Testis (tissue), 3 donors: Measurements from ENCODE around the gene DTNB. TPM values are rescaled to one million over a fixed set of nuclear protein-coding genes. Genes with fewer than 3 reads are reported as not detected.

Source experiments
- DNase-seq: peaks from one replicate; pipeline ENCODE4 v3.0.0-alpha.2; 2019
- H3K27ac ChIP-seq, 2 donors: fragments of 200-600 bp; sonication (generic); one replicate each; pipeline ENCODE4 v1.5.1; 2019
- H3K27me3 ChIP-seq: fragments of 200-600 bp; sonication (generic); one replicate; pipeline ENCODE4 v1.5.1; 2019
- H3K36me3 ChIP-seq: fragments of 200-600 bp; sonication (generic); one replicate; pipeline ENCODE4 v1.5.1; 2017; ENCODE audit warnings: low read depth; ENCODE audit errors: missing control alignments
- H3K4me1 ChIP-seq: fragments of 200-600 bp; sonication (generic); one replicate; pipeline ENCODE4 v1.5.1; 2019
- H3K4me3 ChIP-seq, 2 donors: fragments of 200-600 bp; sonication (generic); one replicate each; pipeline ENCODE4 v1.5.1; 2017 to 2019
- H3K9me3 ChIP-seq: fragments of 200-600 bp; sonication (generic); one replicate; pipeline ENCODE4 v1.5.1; 2017
- CTCF ChIP-seq, 3 experiments: fragments of 450-650 bp in 2 of 3; fragments of 200-600 bp in 1 of 3; sonication (generic) in 1 of 3; IDR thresholded peaks; one replicate each; pipeline ENCODE4 v1.5.1; 2016 to 2019; ENCODE audit warnings: antibody characterized with exemption in 3 of 3, mild to moderate bottlenecking in 2 of 3, moderate library complexity in 1 of 3
- POLR2A ChIP-seq: fragments of 450-650 bp; IDR thresholded peaks from one replicate; pipeline ENCODE4 v1.6.1; 2017; ENCODE audit warnings: antibody characterized with exemption, mild to moderate bottlenecking, moderate library complexity
- WGBS, 2 donors: methylation state at CpG; one replicate each; pipeline ENCODE4 v1.1.5; 2018; 5-methylcytosine and 5-hydroxymethylcytosine counted together
- intact Hi-C: fragments of 100-400 bp; cut with DNase I; formaldehyde crosslinking; loops from one replicate; pipeline ENCODE4 v1.15.1; 2023; ENCODE audit warnings: low total_unique reads
- polyA plus RNA-seq: library from polyadenylated mRNA; stranded (reverse); fragments of 350-450 nt; fragmentation: Illumina TruSeq; extraction: RNeasy Lipid Tissue Mini Kit (QIAGEN cat#74804); gene quantifications from one replicate; pipeline ENCODE4 v1.2.3, GENCODE V29; 2014; ENCODE audit warnings: low read depth, low replicate concordance; ENCODE audit not compliant: insufficient read depth
- total RNA-seq, 2 donors: library from RNA; depleted of rRNA; stranded (reverse); fragments of >200 nt; gene quantifications; one replicate each; pipeline ENCODE4 v1.2.3, GENCODE V29; 2016

DTNB gene
- total and polyA plus RNA-seq, 3 donors from 2014 or later = 21.9 to 47.3 (median 45.1) TPM

GRCh38 chr2:25460261-25460905 lies 213.0 kb downstream of the DTNB start:
- Histone ChIP-seq H3K9me3 (no peaks in the 10 kb centered on the region), H3K27ac (no peak overlapping the region), H3K4me3 (no peak overlapping the region), H3K4me1 (no peaks in the 10 kb centered on the region), H3K27me3 (no peaks in the 10 kb centered on the region), H3K36me3 (no peaks in the 10 kb centered on the region)
- 87 to 91% methylated on average over 7 of the region's 7 CpGs for WGBS, 2 donors
- intact Hi-C loops = no loop called here
- TF ChIP-seq CTCF (IDR thresholded peaks at IDR 0.05) (no peak), POLR2A (no peak)
- no peak for DNase-seq

- Histone ChIP-seq H3K36me3 (no peaks in the 10 kb centered on the region), H3K27ac (no peak overlapping the region), H3K4me1 (no peaks in the 10 kb centered on the region), H3K4me3 (no peak overlapping the region), H3K9me3 (no peaks in the 10 kb centered on the region), H3K27me3 (no peaks in the 10 kb centered on the region)
- WGBS, 2 donors = 94 to 99% methylated on average over 9 of the region's 9 CpGs
- no peak for DNase-seq
- intact Hi-C loops = no loop called here
- TF ChIP-seq POLR2A (no peak), CTCF (IDR thresholded peaks at IDR 0.05) (no peak)
Observed at GRCh38 chr2:25454824-25455611, 218.4 kb downstream of the DTNB start.

GRCh38 chr2:25453199-25453905 lies 220.0 kb downstream of the DTNB start:
- DNase-seq = no peak
- TF ChIP-seq POLR2A = no peak
- no peak for TF ChIP-seq CTCF (IDR thresholded peaks at IDR 0.05)
- Histone ChIP-seq H3K9me3 (no peaks in the 10 kb centered on the region), H3K36me3 (no peaks in the 10 kb centered on the region), H3K4me1 (no peaks in the 10 kb centered on the region), H3K4me3 (no peak overlapping the region), H3K27ac (no peak overlapping the region), H3K27me3 (no peaks in the 10 kb centered on the region)
- 93 to 94% methylated on average over 3 of the region's 3 CpGs for WGBS, 2 donors
- intact Hi-C loops = no loop called here

- Histone ChIP-seq H3K4me1 (no peaks in the 10 kb centered on the region), H3K9me3 (no peaks in the 10 kb centered on the region), H3K27ac (no peak overlapping the region), H3K36me3 (no peaks in the 10 kb centered on the region), H3K4me3 (no peak overlapping the region), H3K27me3 (no peaks in the 10 kb centered on the region)
- 92% methylated on average over 6 of the region's 6 CpGs for WGBS, 2 donors
- TF ChIP-seq CTCF (IDR thresholded peaks at IDR 0.05) (no peak), POLR2A (no peak)
- DNase-seq = no peak
- intact Hi-C loops = no loop called here
Observed at GRCh38 chr2:25448808-25449207, 224.6 kb downstream of the DTNB start.
